ENCODE data around the gene SHOX.
"Not testable (repeated sequence)": the region's sequence is repeated elsewhere in the genome, so short reads cannot be mapped to it uniquely, and the experiment has no call there.

The SHOX gene

GRCh38 chrX:630612-631496 lies at the start of gene SHOX:
SHOX (plus strand) TSS chrX:630791; CDS start chrX:630898, 107 bp downstream.
- no peak for DNase-seq (ENCODE audit: low spot score)

- DNase-seq (ENCODE audit: low spot score) = no peak
Measured at GRCh38 chrX:581066-581465, 49.5 kb upstream of the SHOX start.

- no peak for DNase-seq (ENCODE audit: low spot score)
Measured at GRCh38 chrX:581720-582298, 48.8 kb upstream of the SHOX start.

- DNase-seq (ENCODE audit: low spot score) = no peak
Measured at GRCh38 chrX:584572-584971, 46.0 kb upstream of the SHOX start.

GRCh38 chrX:585115-585808 lies 45.3 kb upstream of the SHOX start:
- DNase-seq (ENCODE audit: low spot score) = no peak

GRCh38 chrX:586351-586750 lies 44.2 kb upstream of the SHOX start:
- DNase-seq (ENCODE audit: low spot score) = no peak

- DNase-seq (ENCODE audit: low spot score) = not testable (repeated sequence)
Measured at GRCh38 chrX:589261-589660, 41.3 kb upstream of the SHOX start.

GRCh38 chrX:590693-591404 lies 39.7 kb upstream of the SHOX start:
- DNase-seq (ENCODE audit: low spot score) = no peak

- no peak for DNase-seq (ENCODE audit: low spot score)
Measured at GRCh38 chrX:599837-600715, 30.5 kb upstream of the SHOX start.

- DNase-seq (ENCODE audit: low spot score) = not testable (repeated sequence)
Measured at GRCh38 chrX:603029-603428, 27.6 kb upstream of the SHOX start.

GRCh38 chrX:604616-605015 lies 26.0 kb upstream of the SHOX start:
- DNase-seq (ENCODE audit: low spot score) = not testable (repeated sequence)

GRCh38 chrX:608088-608487 lies 22.5 kb upstream of the SHOX start:
- DNase-seq (ENCODE audit: low spot score) = not testable (repeated sequence)

GRCh38 chrX:614136-614535 lies 16.5 kb upstream of the SHOX start:
- DNase-seq (ENCODE audit: low spot score) = no peak

GRCh38 chrX:617401-617800 lies 13.2 kb upstream of the SHOX start:
- DNase-seq (ENCODE audit: low spot score) = no peak

- no peak for DNase-seq (ENCODE audit: low spot score)
Measured at GRCh38 chrX:617891-618290, 12.7 kb upstream of the SHOX start.

- DNase-seq (ENCODE audit: low spot score) = not testable (repeated sequence)
Measured at GRCh38 chrX:618304-618703, 12.3 kb upstream of the SHOX start.

GRCh38 chrX:618761-619450 lies 11.7 kb upstream of the SHOX start:
- no peak for DNase-seq (ENCODE audit: low spot score)

GRCh38 chrX:619451-619811 lies 11.2 kb upstream of the SHOX start:
- DNase-seq (ENCODE audit: low spot score) = no peak

- no peak for DNase-seq (ENCODE audit: low spot score)
Measured at GRCh38 chrX:619812-620531, 10.6 kb upstream of the SHOX start.

Measured in SW480 (cell line).